ENCODE measurements around the gene BMPR1A.

Gene BMPR1A

GRCh38 chr10:86815640-86816039 lies 59.2 kb downstream of the BMPR1A start:
- Histone ChIP-seq H3K27me3 (ENCODE audit: insufficient read depth, poor library complexity, severe bottlenecking) (no peaks in the 10 kb centered on the region), H3K27ac (replicated peaks) (no peak overlapping the region)
- no peak for TF ChIP-seq REST (IDR thresholded peaks at IDR 0.05; ENCODE audit: insufficient replicate concordance, low read depth)

GRCh38 chr10:86817246-86817645 lies 60.8 kb downstream of the BMPR1A start:
- no peak overlapping the region for H3K27ac ChIP-seq (replicated peaks)
- DNase-seq (ENCODE audit: low read depth in 1 of 2, low spot score in 1 of 2) = no peak
- H3K4me3 ChIP-seq (replicated peaks; ENCODE audit: insufficient read depth, low read length) = no peak overlapping the region
- no peak for TF ChIP-seq REST (IDR thresholded peaks at IDR 0.05; ENCODE audit: insufficient replicate concordance, low read depth)
- TF ChIP-seq CTCF (IDR thresholded peaks at IDR 0.05; ENCODE audit: insufficient read depth, low read length) = no peak
- TF ChIP-seq GABPA (IDR thresholded peaks at IDR 0.05; ENCODE audit: low read depth) = no peak
- no peak for TF ChIP-seq POLR2AphosphoS5 (IDR thresholded peaks at IDR 0.05; ENCODE audit: low read depth)
- no peak for TF ChIP-seq SPI1 (IDR thresholded peaks at IDR 0.05; ENCODE audit: borderline replicate concordance, low read depth)
- H3K27me3 ChIP-seq (ENCODE audit: insufficient read depth, poor library complexity, severe bottlenecking) = no peaks in the 10 kb centered on the region

More at GRCh38 chr10:86815640-86816039, 59.2 kb downstream of the BMPR1A start:
- no peak overlapping the region for H3K4me3 ChIP-seq (replicated peaks; ENCODE audit: insufficient read depth, low read length)
- no peak for DNase-seq (ENCODE audit: low read depth in 1 of 2, low spot score in 1 of 2)

- no peak for DNase-seq (ENCODE audit: low read depth in 1 of 2, low spot score in 1 of 2)
- TF ChIP-seq POLR2AphosphoS5 (IDR thresholded peaks at IDR 0.05; ENCODE audit: low read depth) (no peak), SPI1 (IDR thresholded peaks at IDR 0.05; ENCODE audit: borderline replicate concordance, low read depth) (no peak), CTCF (IDR thresholded peaks at IDR 0.05; ENCODE audit: insufficient read depth, low read length) (no peak), GABPA (IDR thresholded peaks at IDR 0.05; ENCODE audit: low read depth) (no peak), REST (IDR thresholded peaks at IDR 0.05; ENCODE audit: insufficient replicate concordance, low read depth) (no peak)
- Histone ChIP-seq H3K4me3 (replicated peaks; ENCODE audit: insufficient read depth, low read length) (no peak overlapping the region), H3K27me3 (ENCODE audit: insufficient read depth, poor library complexity, severe bottlenecking) (no peaks in the 10 kb centered on the region), H3K27ac (replicated peaks) (no peak overlapping the region)
Observed at GRCh38 chr10:86819567-86819966, 63.1 kb downstream of the BMPR1A start.

- DNase-seq (ENCODE audit: low read depth in 1 of 2, low spot score in 1 of 2) = no peak
- no peak overlapping the region for H3K4me3 ChIP-seq (replicated peaks; ENCODE audit: insufficient read depth, low read length)
- H3K27ac ChIP-seq (replicated peaks) = no peak overlapping the region
- no peaks in the 10 kb centered on the region for H3K27me3 ChIP-seq (ENCODE audit: insufficient read depth, poor library complexity, severe bottlenecking)
- TF ChIP-seq REST (IDR thresholded peaks at IDR 0.05; ENCODE audit: insufficient replicate concordance, low read depth) = no peak
- TF ChIP-seq GABPA (IDR thresholded peaks at IDR 0.05; ENCODE audit: low read depth) = no peak
- TF ChIP-seq POLR2AphosphoS5 (IDR thresholded peaks at IDR 0.05; ENCODE audit: low read depth) = no peak
- no peak for TF ChIP-seq SPI1 (IDR thresholded peaks at IDR 0.05; ENCODE audit: borderline replicate concordance, low read depth)
- no peak for TF ChIP-seq CTCF (IDR thresholded peaks at IDR 0.05; ENCODE audit: insufficient read depth, low read length)
Observed at GRCh38 chr10:86820509-86820908, 64.1 kb downstream of the BMPR1A start.
